Urinary bladder (tissue), 4 donors: ENCODE data around the gene PTPRCAP. TPM values are rescaled to one million over a fixed set of nuclear protein-coding genes. Genes with fewer than 3 reads are reported as not detected.
A peak's percentile ranks its signal among the peaks of the same experiment; 100 is the strongest.
"Not testable (repeated sequence)": the region's sequence is repeated elsewhere in the genome, so short reads cannot be mapped to it uniquely, and the experiment has no call there.

ENCODE experiments used
- DNase-seq: peaks from one replicate; pipeline ENCODE4 v3.0.0-alpha.2; 2015; ENCODE audit errors: extremely low spot score
- H3K27ac ChIP-seq: one replicate; pipeline ENCODE4 v1.5.1; 2013; ENCODE audit warnings: low read depth, mild to moderate bottlenecking, moderate library complexity
- H3K36me3 ChIP-seq: one replicate; pipeline ENCODE4 v1.6.1; 2013; ENCODE audit warnings: mild to moderate bottlenecking, moderate library complexity; ENCODE audit not compliant: insufficient read depth
- H3K4me1 ChIP-seq: one replicate; pipeline ENCODE4 v1.6.1; 2013; ENCODE audit warnings: mild to moderate bottlenecking, moderate library complexity; ENCODE audit not compliant: insufficient read depth
- H3K4me3 ChIP-seq: one replicate; pipeline ENCODE4 v1.5.1; 2013; ENCODE audit warnings: low read depth, low read length
- WGBS: extraction: QIAGEN DNeasy Blood & Tissue Kit; methylation state at CpG from one replicate; pipeline ENCODE4 v1.1.7; 2013; 5-methylcytosine and 5-hydroxymethylcytosine counted together
- polyA plus RNA-seq: library from polyadenylated mRNA; stranded (reverse); fragments of 200-250 nt; gene quantifications from one replicate; pipeline ENCODE4 v1.2.3, GENCODE V29; 2013
- total RNA-seq: library from RNA; depleted of rRNA; stranded (reverse); fragments of >200 nt; gene quantifications from one replicate; pipeline ENCODE4 v1.2.3, GENCODE V29; 2014
- donor health status: healthy with polysubstance abuse.
- donor health status: healthy.

PTPRCAP gene
- total and polyA plus RNA-seq, 2 donors = 1.2 to 5.2 TPM

DNA sequence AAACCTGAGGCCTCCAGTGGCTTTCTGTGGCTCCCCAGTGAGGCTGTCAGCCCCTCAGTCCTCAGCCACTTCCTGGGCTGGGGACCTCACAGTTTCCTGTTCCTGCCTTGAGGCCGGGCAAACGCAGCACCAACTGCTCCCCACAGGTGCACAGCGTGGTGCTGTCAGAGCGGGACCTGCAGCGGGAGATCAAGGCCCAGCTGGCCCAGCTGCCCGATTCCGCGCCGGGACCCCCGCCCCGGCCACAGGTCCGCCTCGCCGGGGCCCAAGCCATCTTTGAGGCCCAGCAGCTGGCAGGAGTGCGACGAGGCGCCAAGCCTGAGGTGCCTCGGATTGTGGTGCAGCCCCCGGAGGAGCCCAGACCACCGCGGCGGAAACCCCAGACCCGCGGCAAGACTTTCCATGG, 28.2 kb downstream of the PTPRCAP start:
- WGBS = 64% methylated on average over 24 of the region's 24 CpGs

DNA sequence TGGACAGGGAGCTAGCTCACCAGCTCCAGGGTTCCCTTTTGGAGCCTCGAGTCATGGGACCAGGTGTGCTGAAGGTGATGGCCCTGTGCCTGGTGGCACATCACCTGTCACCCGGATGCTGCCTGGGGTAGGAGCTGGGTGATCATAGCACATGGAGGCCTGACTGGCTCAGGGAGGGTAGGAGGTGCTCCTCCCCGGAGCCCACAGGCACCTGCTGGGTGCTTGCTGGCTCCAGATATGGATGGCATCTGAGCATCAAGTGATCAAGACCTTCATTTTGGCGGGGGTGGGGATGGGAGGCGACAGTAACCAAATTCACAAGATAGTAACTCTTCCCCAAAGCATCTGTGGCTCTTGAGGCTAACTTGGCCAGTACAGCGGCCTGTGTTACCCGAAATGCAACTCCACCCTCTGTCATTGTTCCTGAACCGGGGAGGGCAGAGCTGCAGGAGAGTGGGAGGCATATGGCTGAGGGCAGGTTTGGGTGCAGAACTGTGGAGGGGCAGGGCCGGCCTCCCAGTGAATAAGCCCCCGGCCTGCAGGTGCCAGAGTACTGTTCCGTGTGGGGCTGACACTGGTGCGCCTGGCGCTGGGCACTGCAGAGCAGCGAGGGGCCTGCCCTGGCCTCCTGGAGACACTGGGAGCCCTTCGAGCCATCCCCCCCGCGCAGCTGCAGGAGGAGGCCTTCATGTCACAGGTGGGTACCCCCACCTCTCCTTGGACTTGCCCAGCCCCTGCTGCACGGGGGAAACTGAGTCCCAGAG, 28.9 kb downstream of the PTPRCAP start:
- no peak for DNase-seq
- Histone ChIP-seq H3K4me1 (no peaks in the 10 kb centered on the region), H3K27ac (no peak overlapping the region), H3K36me3 (no peaks in the 10 kb centered on the region), H3K4me3 (no peak overlapping the region)
- WGBS = 74% methylated on average over 18 of the region's 18 CpGs

More for the DNA sequence above, 28.2 kb downstream of the PTPRCAP start:
- no peaks in the 10 kb centered on the region for H3K4me1 ChIP-seq
- H3K27ac ChIP-seq = no peak overlapping the region
- peak overlapping the region; percentile 3 for H3K4me3 ChIP-seq
- no peaks in the 10 kb centered on the region for H3K36me3 ChIP-seq
- DNase-seq = no peak

DNA sequence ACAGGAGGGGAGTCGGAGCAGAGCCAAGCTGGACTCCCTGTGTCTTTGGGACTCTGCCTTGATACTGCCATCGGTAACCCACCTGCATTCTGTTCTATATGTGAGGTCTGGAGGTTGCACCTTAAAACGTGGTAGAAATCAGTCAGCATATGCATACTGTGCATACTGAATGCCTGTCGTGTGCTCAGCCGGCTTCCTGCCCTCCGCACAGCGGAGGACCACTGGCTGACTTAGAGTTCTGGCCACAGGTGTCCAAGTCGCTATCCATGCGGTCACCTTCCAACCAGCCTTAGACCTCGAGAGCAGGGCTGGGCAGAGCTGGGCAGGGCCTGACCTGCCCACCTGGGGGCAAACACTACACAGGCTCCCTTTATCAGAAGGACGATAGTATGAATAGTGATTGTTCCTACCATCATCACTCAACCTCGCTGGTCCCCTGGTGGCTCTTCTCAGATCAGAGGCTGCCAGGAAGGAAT, 29.8 kb downstream of the PTPRCAP start:
- Histone ChIP-seq H3K36me3 (no peaks in the 10 kb centered on the region), H3K27ac (no peak overlapping the region), H3K4me3 (no peak overlapping the region), H3K4me1 (no peaks in the 10 kb centered on the region)
- 62% methylated on average over 12 of the region's 12 CpGs for WGBS
- DNase-seq = no peak

DNA sequence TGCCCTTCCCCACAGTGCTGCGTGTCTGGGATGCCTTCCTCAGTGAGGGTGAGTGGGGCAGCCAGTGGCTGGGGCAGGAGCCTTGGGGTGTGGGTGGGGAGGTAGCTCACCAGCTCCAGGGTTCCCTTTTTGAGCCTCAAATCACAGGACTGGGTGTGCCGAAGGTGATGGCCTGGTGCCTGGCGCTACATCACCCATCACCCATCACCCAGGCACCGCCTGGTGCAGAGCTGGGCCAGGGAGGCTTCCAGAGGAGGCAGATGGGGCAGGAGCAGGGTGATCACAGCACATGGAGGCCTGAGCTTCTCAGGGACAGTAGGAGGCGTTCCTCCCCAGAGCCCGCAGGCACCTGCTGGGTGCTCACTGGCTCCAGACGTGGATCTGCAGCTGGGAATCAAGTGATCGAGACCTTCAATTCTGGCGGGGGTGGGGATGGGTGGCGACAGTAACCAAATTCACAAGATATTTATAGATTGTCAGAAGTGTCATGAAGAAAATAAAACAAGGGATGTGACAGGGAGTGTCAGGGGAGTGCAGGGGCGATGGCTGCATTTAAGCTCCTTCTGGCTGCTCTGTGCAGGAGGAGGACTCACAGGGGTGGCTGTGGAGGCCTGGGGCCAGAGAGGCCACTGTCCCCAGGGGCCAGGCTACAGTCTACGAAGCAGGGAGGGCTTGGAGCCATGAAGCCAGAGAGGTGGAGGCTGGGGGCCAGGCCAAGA, 30.4 kb downstream of the PTPRCAP start:
- H3K27ac ChIP-seq = no peak overlapping the region

GRCh38 chr11:67406420-67406968, 31.0 kb downstream of the PTPRCAP start:
- H3K27ac ChIP-seq = no peak overlapping the region
- no peak overlapping the region for H3K4me3 ChIP-seq
- no peaks in the 10 kb centered on the region for H3K4me1 ChIP-seq
- no peak for DNase-seq
- H3K36me3 ChIP-seq = no peaks in the 10 kb centered on the region
- 80% methylated on average over 18 of the region's 18 CpGs for WGBS

More for the DNA sequence above, 30.4 kb downstream of the PTPRCAP start:
- Histone ChIP-seq H3K36me3 (no peaks in the 10 kb centered on the region), H3K4me3 (no peak overlapping the region), H3K4me1 (no peaks in the 10 kb centered on the region)
- WGBS = 47% methylated on average over 12 of the region's 12 CpGs
- no peak for DNase-seq

DNA sequence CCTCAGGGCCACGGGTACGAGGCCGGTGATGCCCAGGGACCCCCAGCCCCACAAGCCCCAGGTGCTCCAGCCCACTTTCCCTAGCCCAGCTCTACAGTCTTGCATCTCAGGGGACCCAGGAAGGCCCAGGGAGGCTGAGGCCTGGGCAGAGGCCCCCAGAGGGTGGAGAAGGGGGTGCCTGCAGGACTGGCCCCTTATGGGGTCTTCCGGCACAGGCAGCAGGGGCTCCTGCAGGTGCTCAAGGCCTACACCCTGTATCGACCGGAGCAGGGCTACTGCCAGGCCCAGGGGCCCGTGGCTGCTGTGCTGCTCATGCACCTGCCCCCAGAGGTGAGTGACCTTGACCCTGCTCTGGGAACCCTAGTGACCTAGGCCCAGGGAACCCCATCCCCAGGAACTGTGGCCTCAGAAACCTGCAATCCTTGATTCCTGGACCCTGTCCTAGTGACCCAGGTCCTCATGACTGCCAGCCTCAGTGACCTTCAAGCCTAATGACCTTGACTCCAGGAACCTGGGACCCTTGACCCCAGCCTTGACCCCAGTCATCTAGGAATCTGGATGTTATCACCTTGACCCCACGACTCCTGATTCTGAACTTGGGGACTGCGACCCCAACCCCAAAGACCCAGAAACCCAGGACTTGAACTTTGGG, 31.7 kb downstream of the PTPRCAP start:
- DNase-seq = no peak
- no peak overlapping the region for H3K4me3 ChIP-seq
- 80% methylated on average over 9 of the region's 9 CpGs for WGBS
- H3K27ac ChIP-seq = no peak overlapping the region
- H3K4me1 ChIP-seq = no peaks in the 10 kb centered on the region
- H3K36me3 ChIP-seq = no peaks in the 10 kb centered on the region

GRCh38 chr11:67405196-67405567, 32.3 kb downstream of the PTPRCAP start:
- no peak overlapping the region for H3K27ac ChIP-seq
- H3K4me1 ChIP-seq = no peaks in the 10 kb centered on the region
- H3K36me3 ChIP-seq = peaks cover 2% of the 10 kb centered on the region
- no peak for DNase-seq
- peak overlapping the region; percentile 6 for H3K4me3 ChIP-seq
- 88% methylated on average over 6 of the region's 6 CpGs for WGBS

- Histone ChIP-seq H3K27ac (no peak overlapping the region), H3K4me1 (no peaks in the 10 kb centered on the region), H3K4me3 (peak overlapping the region; percentile 27), H3K36me3 (peaks cover 2% of the 10 kb centered on the region)
- 65% methylated on average over 13 of the region's 13 CpGs for WGBS
- DNase-seq = no peak
Observed at GRCh38 chr11:67404515-67405195, 32.8 kb downstream of the PTPRCAP start.

DNA sequence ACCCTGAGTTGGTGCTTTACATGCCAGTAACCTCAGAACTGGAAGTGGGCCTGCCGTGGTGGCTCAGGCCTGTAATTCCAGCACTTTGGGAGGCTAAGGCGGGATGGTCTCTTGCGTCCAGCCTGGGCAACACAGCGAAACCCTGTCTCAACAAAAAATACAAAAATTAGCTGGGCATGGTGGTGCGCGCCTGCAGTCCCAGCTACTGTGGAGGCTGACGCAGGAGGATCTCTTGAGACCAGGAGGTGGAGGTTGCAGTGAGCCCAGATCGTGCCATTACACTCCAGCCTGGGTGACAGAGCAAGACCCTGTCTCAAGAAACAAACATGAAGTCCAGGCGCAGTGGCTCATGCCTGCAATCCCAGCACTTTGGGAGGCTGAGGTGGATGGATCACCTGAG, 34.4 kb downstream of the PTPRCAP start:
- H3K4me1 ChIP-seq, H3K4me3 ChIP-seq, DNase-seq, H3K27ac ChIP-seq: not testable (repeated sequence)
- H3K36me3 ChIP-seq = peaks cover 10% of the 10 kb centered on the region
- 95% methylated on average over 9 of the region's 9 CpGs for WGBS

GRCh38 chr11:67402192-67402839, 35.2 kb downstream of the PTPRCAP start:
- Histone ChIP-seq H3K36me3 (peaks cover 17% of the 10 kb centered on the region), H3K4me3 (peak overlapping the region; percentile 85), H3K27ac (peak overlapping the region; percentile 31)
- H3K4me1 ChIP-seq, DNase-seq: not testable (repeated sequence)
- 53% methylated on average over 19 of the region's 19 CpGs for WGBS

- under 1% methylated on average over 73 of the region's 73 CpGs for WGBS
- peak within 1 kb of the TSS; percentile 89 for H3K27ac ChIP-seq
- H3K36me3 ChIP-seq = peaks cover 17% of the 10 kb centered on the region
- peak; percentile 79 for DNase-seq
- peak within 1 kb of the TSS; percentile 85 for H3K4me3 ChIP-seq
- no peaks in the 10 kb centered on the region for H3K4me1 ChIP-seq
Observed at GRCh38 chr11:67401495-67402191, 35.8 kb downstream of the PTPRCAP start, which contains the start of gene PPP1CA. Gene PPP1CA, minus strand, starts transcription at chr11:67401858. Its CDS starts 76 bp downstream, at chr11:67401782.

DNA sequence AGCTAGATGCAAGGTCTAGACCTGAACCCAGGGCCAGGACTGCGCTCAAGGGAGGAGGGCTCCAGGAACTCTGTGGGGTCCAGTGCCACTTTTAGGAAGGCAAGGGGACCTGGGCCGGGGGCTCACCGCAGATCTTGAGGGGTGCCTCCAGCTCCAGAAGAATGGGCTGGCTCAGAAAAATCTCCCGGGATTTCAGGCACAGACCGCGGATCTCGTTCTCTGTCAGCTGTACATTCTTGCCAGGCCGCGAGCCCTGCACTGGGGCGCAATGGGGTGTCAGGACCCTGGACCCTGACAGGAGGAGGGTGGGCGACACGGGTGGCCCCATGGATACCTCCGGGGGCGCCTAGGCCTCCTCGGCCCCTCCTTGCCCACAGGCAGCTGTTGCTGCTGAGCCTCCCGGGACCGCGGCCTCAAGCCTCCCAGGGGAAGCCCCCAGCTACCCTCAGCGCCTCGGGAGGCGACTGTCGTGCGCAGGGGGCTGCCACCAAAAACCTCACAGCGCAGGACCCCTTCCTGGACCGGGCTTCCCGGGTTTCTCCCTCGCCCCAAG, 36.5 kb downstream of the PTPRCAP start:
- no peaks in the 10 kb centered on the region for H3K4me1 ChIP-seq

More for the DNA sequence above, 36.5 kb downstream of the PTPRCAP start:
- DNase-seq = no peak
- WGBS = 3% methylated on average over 27 of the region's 27 CpGs
- Histone ChIP-seq H3K36me3 (peaks cover 17% of the 10 kb centered on the region), H3K4me3 (peak overlapping the region; percentile 85), H3K27ac (peak overlapping the region; percentile 89)
